Stimulated activated CD4-positive, alpha-beta T cell treated with anti-CD3 and anti-CD28 coated beads, Interleukin-2, amount 100 ng/mL, for 24 hours (primary cell): ENCODE measurements around the gene SERINC3.

ENCODE experiments used
- DNase-seq, 2 donors: peaks; one replicate each; pipeline ENCODE4 v3.0.0-alpha.2; 2020

SERINC3 gene

DNA sequence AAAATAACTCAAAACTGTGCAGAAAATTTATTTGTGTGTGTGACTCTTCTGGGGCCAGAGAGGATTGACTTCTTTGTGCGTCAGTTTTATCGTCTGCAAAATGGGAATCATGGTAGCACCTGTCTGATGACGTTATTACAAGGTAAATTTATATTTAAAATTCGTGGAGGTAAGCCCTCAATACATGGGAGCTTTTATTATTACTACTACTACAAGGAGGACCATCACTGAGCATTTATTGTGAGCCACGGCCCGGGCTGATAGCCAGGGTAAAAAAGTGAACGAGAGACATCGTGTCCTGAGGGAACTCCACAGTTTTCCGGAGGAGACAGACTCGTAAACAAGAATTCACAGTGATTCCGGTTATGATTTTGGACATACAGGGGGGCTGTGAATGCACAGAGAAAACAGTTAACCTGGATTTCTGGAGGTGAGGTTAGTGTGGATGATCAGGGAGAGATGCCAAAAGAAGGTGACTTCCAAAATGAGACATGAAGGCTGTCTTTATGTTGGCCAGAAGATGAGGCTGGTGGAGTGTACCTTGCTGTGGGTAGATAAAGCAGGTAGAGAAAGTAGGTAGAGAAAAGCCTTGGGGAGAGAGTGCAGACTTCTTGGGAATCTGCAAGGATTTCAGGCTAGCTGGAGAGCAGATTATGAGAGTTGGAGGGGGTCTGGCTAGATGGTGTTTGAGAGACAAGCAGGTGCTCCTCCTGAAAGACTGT, 10.6 kb upstream of the SERINC3 start:
- no peak for DNase-seq

DNA sequence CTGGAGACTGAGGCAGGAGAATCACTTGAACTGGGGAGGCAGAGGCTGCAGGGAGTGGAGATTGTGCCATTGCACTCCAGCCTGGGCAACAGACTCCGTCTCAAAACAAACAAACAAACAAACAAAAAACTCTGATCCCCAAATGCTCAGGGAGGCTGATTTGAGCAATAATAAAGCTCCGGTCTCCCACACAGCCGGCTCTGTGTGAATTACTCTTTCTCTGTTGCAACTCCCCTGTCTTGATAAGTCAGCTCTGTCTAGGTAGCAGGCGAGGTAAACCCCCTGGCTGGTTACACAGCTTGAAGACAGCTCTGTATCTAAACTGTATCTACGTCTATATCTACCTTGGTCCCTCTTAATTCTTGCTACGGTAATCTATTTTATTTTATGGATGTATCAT, 6.4 kb upstream of the SERINC3 start:
- DNase-seq = no peak

DNA sequence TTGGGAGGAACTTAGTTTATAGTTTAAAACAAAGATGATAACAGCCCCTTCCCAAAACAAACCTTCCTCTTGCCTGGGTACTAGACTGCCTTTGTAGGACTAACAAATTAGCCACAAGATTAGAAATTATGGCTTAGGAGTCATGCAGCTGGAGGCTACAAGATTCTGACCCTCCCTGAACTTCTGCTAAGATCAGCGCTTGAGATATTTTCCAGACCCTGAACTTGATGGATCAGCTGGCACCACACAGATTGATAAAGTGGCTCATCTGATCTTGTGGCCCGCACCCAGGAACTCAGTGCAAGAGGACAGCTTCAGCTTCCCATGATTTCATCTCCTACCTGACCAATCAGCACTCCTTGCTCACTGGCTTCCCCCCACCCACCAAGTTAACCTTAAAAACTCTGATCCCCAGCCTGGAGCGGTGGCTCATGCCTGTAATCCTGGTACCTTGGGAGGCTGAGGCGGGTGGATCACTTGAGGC, 5.9 kb upstream of the SERINC3 start:
- DNase-seq = no peak

DNA sequence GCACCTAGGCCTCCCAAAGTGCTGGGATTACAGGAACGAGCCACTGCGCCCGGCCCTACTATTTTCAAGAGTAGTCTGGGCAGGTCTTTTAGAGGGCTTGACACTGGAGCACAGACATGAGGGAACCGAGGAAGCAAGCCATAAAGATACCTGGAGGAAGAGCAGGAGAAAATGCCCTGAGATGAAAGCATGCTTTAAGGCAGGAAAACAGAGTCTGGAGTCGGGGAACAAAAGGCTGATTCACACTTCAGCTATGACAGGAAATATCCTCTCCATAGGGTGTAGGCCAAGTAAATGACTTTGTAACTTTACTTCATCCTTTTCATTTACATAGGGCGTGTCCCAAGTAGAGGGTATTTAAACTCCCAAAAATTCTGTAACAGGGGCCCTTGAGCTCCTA, 4.3 kb upstream of the SERINC3 start:
- no peak for DNase-seq

DNA sequence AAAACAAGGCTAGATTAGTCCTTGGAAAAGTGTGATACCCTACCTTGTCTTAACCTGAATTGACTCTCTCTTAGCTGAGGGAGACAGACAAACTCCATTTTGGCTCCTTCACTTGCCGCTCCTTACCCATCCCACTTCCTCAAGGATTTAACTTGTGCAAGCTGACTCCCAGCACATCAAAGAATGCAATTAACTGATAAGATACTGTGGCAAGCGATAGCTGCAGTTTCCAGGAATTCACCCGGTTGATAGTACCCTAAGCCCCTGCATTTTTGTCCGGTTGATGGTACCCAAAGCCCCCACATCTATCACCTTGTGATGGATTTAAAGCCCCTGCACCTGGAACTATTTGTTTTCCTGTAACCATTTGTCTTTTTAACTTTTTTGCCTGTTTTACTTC, 1.9 kb upstream of the SERINC3 start:
- no peak for DNase-seq

DNA sequence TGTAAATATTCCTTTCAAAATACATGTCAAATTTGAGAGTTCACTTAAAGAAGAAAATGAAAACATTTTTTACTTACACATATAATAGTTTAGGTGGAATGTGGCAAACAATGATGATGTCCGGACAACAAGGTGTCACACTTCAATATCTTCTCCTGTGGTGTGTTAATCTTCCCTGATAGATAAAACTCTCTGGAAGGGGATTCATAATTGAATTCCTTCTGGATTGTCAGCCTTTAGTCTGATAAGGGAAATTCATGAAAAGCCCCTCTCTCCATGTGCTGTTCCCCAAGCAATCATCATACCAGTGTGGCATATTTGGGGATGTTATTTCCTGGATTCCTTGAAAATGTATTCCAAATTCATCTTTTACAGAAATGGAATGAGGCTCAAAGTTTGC, 971 bp upstream of the SERINC3 start:
- no peak for DNase-seq

DNA sequence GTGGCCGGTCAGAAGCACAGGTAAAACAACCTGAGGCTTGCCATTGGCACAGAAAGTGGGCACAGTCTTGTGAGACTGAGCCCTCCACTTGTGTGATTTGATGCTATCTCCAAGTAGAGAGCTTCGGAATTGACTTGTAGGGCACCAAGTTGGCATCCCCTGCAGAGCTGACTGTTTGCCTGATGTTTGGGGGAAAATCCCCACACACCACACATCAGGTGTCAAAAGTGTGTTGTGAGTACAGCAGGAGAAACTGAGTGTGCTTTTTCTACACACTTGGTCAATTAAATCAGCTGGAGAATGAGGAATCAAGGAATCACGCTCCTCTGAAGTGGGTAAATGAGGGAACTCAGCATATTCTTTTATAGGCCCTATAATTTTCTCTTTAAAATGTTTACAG, 989 bp downstream of the SERINC3 start:
- DNase-seq = no peak

DNA sequence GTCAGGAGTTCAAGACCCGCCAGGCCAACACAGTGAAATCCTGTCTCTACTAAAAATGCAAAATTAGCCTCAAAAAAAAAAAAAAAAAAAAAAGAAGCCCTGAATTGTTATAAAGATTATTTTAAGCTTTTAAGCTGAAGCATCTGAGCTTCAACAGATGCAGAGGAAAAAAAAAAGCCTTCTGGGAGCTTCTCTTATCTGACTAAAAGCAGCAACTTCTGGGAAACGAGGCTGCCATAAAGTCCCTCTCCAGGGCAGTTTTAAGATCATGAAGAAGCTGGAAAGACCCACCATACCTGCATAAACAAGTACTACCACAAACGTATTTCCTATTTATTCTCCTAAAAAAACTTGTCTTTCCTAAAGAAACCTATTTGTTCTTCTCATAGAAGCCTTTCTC, 3.6 kb downstream of the SERINC3 start:
- DNase-seq = no peak

DNA sequence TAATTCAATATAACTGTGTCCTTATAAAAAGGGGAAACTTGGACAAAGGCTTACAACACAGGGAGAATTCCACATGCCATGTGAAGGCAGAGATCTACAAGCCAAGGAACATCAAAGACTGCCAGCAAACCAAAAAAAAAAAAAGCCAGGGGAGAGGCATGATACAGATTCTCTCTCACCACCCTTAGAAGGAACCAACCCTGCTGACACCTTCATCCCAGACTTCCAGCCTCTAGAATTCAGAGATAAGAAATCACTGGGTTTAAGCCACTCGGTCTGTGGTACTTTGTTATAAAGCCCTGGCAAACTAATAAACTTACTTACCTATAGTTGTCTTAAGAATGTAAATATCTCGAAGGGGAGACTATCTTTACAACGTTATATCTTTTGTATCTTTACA, 4.4 kb downstream of the SERINC3 start:
- no peak for DNase-seq

DNA sequence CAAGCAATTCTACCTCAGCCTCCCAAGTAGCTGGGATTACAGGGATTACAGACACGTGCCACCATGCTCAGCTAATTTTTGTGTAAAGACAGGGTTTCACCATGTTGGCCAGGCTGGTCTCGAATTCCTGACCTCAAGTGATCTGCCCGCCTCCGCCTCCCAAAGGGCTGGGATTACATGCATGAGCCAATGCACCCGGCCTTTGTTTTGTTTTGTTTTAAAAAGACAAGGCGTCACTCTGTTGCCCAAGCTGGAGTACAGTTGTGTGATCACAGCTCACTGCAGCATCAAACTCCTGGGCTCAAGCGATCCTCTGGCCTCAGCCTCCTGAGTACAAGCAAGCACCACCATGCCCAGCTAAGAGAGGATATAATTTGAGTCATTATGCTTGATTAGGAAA, 5.4 kb downstream of the SERINC3 start:
- DNase-seq = no peak

DNA sequence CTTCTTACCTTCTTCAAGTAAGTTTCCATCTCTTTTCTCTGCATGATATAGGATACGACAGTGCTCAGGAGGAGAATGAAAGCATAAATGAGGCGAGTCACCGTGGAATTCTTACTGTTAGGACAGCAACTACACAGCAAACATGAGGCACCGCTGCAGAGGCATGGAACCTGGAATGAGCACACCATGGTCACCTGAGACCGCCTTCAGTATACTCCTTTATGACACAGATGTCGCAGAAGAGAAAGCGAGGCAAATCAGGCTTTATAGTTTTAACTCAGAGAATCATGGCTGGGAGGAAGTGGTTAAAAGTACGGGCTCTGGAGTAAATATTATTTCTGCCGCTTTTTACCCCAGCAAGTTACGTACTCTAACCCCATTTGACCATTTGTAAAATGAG, 8.0 kb downstream of the SERINC3 start:
- no peak for DNase-seq

DNA sequence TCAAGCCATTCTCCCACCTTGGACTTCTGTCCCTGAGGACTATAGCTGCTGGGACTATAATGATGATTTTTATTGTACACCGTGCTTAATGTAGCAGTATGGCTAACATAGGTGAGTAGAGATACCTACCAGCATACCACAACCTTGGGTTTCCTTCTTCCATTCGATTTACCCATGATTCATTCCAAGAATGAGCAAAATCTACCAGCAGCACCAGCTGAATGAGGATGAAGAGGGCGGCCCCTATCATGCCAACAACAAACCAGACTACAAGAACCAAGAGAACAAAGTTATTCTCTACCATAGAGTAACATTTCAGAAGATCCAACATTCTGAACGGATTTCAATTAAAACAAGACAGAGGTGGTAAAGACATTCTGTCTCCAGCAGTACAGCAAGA, 12.1 kb downstream of the SERINC3 start:
- DNase-seq = no peak

DNA sequence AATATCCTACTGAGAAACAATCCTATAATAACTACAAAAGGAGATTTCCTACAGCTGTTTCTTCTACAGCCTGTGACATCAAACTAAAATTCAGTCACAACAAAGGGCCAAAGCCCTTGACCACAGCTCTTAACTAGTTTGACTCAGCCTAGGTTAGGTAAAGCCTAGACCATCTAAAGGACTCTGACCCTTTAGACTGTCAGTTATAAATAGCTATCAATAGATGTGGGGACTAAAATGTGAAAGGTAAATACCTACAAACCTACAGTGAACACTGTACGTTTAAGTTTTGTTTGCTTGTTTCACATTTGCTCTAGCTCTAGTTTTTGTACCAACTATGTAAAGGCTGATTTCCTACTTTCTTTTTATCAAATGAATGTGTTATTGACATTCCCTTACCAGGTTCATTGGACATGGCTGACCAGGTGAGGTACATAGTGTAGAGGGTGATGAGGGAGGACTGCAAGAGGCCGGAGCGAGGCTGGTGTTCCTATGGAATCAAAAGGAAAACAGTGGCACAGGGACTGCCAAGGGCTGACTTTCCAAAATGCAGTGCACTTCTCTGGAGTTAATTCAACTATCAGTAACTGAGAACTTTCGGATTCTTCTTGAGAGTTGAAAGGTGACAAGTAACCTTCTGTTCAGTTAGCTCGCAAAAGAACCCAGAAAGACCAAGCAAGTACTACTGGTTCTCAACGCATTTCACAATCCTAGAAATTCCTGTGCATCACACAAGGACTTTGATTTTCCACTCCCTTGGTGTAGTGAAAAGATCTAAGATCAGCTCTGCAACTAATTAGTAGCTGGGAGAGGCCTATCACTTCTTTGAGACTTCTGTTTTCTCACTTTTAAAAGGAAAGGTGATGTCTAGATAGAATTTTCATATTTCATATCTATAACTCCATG, 17.2 kb downstream of the SERINC3 start:
- no peak for DNase-seq

DNA sequence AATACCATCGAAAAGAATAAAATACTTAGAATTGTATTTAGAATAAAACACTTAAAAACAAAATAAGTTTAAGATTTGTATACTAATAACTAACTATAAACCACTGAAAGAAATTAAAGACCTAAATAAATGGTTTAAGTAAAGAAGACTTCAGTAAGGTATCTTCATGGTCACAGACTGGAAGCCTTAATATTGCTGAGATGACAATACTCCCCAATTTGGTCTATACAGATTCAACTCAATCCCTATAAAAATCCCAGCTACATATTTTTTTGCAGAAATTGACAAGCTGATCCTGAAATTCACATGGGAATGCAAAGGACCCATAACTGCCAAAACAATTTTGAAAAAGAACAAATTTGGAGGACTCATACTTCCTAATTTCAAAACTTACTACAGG, 18.9 kb downstream of the SERINC3 start:
- no peak for DNase-seq

DNA sequence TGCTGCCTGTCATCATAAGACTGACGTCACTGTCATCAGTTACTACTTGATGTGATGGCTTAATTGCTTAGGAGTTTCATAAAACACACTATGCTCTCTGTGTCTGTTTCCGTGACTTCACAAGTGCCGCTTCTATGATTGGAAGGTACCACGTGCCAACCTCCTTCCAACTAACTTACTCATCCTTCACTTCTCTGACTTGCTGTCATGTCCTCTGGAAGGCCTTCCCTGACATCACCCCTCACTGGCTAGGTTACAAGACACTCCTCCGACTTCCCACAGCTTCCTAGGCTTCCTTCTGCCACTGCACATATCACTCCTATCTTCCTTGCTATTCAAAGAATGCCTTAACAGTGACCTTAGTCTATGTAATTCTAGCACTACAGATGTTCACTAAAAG, 20.4 kb downstream of the SERINC3 start:
- no peak for DNase-seq

DNA sequence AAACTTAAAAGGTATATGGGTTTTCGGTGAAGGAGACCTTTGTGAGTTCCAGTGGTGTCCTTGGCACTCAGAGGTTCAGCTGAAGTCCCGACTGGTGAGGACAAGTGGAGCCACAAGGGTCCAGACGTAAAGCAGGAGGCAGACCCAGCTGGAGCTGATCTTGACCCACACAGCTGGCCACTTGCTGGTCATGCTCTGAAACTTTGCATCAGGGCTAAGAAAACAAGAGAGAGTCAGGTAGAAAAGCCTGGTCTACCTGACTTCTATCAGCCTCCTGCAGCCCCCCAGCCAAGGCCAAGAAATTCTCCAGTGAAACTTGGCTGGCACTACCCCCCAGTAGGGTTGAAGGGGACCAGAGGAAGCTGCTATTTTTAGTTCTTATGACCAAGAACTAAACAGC, 21.6 kb downstream of the SERINC3 start:
- DNase-seq = no peak

DNA sequence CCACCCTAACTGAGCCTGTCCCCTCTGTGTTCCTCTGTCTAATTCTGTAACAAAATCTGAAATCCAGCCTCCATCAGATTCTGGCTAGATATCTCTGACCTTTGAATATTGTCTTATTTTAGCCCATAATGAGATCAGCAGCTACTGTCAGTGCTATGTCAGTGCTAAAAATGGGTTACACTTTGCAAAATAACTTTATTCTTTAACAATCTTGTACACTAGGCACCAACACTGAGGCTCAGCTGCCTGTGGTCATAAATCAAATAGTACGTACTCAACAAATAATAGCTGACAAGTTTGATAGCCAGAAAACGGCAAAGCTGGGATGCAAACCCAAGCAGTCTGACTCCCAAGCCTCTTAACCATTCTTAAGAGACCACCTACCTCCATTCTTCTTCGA, 24.1 kb downstream of the SERINC3 start:
- no peak for DNase-seq

DNA sequence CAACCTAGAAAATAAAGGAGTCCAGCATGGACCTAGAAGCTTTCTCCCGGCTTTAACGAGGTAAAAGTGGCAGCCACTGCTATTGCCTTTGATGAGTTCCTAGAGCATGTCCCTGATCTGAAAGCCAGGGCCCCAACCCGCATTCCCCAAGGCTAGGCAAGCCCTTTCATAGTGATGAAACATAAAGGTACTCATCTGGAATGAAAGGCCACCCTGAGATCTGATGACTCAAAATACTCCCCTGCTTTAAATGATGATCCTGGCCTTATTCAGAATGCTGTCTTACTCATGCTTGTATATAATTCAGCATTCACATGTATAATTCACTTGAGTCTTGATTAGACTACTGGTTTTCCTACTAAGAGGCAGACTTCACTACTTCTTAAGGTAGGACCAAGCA, 24.9 kb downstream of the SERINC3 start:
- peak; percentile 47 to 53 for DNase-seq

DNA sequence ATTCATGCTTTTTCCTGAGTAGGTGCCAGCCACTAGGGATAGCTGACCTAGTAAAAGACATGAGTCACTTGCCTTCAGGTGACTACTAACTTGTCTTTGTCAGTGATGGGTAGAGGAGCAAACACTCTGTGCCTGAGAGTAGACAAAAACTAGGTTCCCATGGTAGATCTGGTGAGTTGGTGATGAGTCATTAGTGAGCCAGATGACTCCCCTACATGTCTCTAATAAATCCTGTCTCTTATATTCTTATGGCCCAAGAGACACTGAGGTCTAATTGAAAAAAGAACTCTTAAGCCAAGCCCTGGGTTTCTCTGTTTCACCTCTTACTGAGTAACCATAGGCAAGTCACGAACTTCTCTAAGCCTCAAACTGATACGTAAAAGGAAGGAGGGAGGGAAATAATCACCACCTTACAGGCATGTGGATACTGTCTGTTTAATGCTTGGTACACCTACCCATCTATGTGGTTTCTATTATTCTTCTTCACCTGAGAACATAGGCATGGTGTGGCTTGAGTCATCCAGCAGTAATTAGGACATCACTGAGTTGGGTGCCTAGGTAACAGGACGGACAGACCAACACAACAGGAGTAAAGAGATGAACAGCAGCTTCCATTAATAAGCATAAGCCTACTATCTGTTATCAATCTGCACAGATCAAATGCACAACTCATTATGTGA, 25.9 kb downstream of the SERINC3 start:
- no peak for DNase-seq

DNA sequence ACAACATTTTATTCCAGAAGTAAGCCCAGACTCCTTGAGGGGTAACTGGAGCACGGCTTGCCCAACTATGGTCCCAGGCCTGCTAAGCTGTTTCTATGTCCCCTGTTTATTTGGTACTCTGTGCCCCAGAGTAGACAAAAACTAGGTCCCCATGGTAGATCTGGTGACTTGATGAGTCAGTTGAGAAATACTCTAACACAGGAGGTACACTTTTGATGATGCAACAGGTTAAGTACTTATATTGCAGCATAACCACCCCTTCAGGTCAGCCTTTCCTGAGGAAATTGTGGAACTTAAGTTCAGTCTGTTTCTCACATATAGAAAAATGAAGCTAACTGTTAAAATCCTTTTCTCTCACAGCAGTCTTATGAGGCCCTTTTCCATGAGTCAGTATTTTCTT, 26.6 kb downstream of the SERINC3 start:
- DNase-seq = no peak

DNA sequence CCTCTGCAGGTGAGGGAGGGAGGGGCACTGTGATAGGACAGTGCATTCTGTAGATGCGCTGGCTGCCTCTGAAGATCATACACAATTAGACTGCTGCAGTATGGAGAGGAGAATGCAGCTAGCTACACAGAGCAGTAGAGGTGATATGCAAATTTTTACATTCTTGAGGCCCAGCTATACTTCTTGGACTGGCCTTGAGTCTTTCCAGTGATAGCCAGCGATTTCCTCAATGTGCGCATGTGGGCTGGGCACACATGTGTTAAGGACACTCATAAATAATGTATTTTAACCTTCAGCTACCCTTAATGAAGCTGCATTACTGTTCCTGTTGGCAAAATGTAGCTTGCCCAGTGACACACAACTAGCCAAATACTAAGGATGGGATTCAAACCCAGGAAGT, 27.2 kb downstream of the SERINC3 start:
- DNase-seq = no peak

DNA sequence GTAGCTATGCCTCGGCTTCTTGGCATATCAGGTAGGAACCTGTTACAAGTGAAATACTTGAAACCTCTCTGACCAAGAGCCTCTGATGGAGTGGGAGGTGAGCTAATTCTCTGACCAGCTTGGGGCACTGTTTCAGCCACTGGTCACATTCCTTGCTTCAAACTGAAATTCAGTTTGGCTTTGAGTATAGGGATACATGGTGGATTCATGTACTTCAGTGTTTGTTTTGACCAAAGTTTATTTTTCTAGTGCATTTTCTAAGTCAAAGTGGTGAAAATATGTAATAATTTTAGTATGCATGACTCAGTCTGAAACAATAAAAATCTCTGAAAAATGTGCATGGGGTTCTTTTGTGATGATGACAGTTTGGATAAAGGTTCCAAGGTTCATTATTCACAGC, 27.6 kb downstream of the SERINC3 start:
- no peak for DNase-seq

DNA sequence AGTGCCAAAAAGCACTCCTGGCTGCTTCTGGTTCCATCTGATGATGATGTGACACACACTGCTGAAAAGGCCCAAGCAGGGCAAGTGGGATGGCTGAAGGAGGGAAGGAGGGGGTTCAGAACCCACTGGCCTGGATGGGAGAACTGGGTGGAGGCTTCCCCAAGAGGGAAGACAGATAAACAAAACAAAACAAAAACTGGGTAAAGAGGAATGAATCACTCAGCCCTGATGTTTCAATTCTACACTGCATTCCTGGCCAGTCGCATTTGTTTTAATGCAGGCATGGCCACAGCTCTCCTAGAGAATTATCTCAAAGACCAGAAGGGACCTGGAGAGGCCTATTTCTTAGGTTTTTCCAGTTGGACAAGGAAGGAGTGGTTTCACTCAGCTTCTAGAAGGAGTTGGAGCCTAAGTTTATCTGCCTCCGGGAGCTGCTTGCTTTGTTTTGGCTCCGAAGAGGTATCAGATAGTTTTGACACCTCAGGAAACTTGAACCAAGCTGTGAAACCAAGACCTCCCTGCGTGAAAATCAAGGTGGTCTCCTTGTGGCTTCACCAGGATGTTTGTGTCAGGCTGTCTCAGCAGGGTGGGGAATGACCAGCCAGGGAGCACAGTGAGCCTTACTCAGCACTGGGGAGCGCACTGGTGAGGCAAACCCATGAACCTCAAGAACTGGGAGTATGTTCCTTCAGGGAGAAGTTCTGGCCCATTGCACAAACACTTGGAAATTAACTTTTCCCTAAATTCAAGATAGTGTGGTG, 30.1 kb downstream of the SERINC3 start:
- DNase-seq = no peak
